ENCODE results near the gene HIF1AN. TPM values are rescaled to one million over a fixed set of nuclear protein-coding genes. Genes with fewer than 3 reads are reported as not detected.
A peak's percentile ranks its signal among the peaks of the same experiment; 100 is the strongest.

Gene HIF1AN
- total and polyA plus RNA-seq, 2 donors from 2014 or later = 10.9 to 40.6 TPM

DNA sequence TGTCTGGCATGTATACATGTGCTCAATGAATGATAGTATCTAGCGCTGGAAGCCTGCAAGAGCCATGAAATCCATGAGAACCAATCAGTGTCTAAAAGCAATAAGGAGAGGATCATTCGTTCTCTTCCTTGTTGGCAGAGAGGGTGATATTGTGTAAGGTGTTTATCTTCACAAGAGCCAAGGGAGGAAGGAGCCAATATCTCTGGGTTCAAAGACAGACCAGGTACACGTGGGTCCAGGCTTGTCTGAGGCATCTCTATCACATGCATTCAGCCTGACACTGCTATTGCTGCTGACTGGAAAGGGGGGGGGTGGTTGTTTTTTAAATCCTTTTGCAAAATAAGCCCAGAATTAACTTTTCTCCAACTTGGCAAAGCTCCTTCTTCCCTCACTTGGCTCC is 20.1 kb upstream of the HIF1AN start:
- Histone ChIP-seq H3K4me1 (ENCODE audit: control insufficient read depth in 2 of 3, insufficient read depth in 2 of 3, low read depth in 1 of 3, low read length in 3 of 3) (peaks cover 0 to 6% (median 0%) of the 10 kb centered on the region in 3 donors), H3K27ac (ENCODE audit: low read depth in 2 of 2, low read length in 2 of 2) (no peak overlapping the region), H3K9ac (ENCODE audit: low read length in 3 of 3) (no peak overlapping the region), H3K9me3 (ENCODE audit: control insufficient read depth in 2 of 3, insufficient read depth in 1 of 3, low read length in 3 of 3) (no peaks in the 10 kb centered on the region), H3K4me3 (ENCODE audit: low read length in 3 of 3) (no peak overlapping the region), H3K36me3 (ENCODE audit: control insufficient read depth in 2 of 3, insufficient read depth in 3 of 3, low read length in 3 of 3) (peaks cover 0 to 4% (median 0%) of the 10 kb centered on the region in 3 donors), H3K27me3 (ENCODE audit: control insufficient read depth, insufficient read depth, low read length) (no peaks in the 10 kb centered on the region)
- DNase-seq (no peak), FAIRE-seq (no peak)
- TF ChIP-seq, protein P1, sequence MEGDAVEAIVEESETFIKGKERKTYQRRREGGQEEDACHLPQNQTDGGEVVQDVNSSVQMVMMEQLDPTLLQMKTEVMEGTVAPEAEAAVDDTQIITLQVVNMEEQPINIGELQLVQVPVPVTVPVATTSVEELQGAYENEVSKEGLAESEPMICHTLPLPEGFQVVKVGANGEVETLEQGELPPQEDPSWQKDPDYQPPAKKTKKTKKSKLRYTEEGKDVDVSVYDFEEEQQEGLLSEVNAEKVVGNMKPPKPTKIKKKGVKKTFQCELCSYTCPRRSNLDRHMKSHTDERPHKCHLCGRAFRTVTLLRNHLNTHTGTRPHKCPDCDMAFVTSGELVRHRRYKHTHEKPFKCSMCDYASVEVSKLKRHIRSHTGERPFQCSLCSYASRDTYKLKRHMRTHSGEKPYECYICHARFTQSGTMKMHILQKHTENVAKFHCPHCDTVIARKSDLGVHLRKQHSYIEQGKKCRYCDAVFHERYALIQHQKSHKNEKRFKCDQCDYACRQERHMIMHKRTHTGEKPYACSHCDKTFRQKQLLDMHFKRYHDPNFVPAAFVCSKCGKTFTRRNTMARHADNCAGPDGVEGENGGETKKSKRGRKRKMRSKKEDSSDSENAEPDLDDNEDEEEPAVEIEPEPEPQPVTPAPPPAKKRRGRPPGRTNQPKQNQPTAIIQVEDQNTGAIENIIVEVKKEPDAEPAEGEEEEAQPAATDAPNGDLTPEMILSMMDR (IDR thresholded peaks at IDR 0.05; ENCODE audit: borderline replicate concordance, extremely low read depth, insufficient read depth) = no peak
- intact Hi-C loops (cut with DNase I) = no loop called here

- Histone ChIP-seq H3K36me3 (ENCODE audit: control insufficient read depth in 2 of 3, insufficient read depth in 3 of 3, low read length in 3 of 3) (peaks cover 0 to 4% (median 0%) of the 10 kb centered on the region in 3 donors), H3K9ac (ENCODE audit: low read length in 3 of 3) (no peak overlapping the region), H3K9me3 (ENCODE audit: control insufficient read depth in 2 of 3, insufficient read depth in 1 of 3, low read length in 3 of 3) (no peaks in the 10 kb centered on the region), H3K4me3 (ENCODE audit: low read length in 3 of 3) (no peak overlapping the region), H3K27me3 (ENCODE audit: control insufficient read depth, insufficient read depth, low read length) (no peaks in the 10 kb centered on the region), H3K4me1 (ENCODE audit: control insufficient read depth in 2 of 3, insufficient read depth in 2 of 3, low read depth in 1 of 3, low read length in 3 of 3) (peaks cover 0 to 2% (median 0%) of the 10 kb centered on the region in 3 donors), H3K27ac (ENCODE audit: low read depth in 2 of 2, low read length in 2 of 2) (no peak overlapping the region)
- intact Hi-C loops (cut with DNase I) = no loop called here
- DNase-seq (no peak), FAIRE-seq (no peak)
- TF ChIP-seq, protein P1 (IDR thresholded peaks at IDR 0.05; ENCODE audit: borderline replicate concordance, extremely low read depth, insufficient read depth) = no peak
These were observed 18.9 kb upstream of the HIF1AN start for GRCh38 chr10:100516847-100517246.

GRCh38 chr10:100518761-100519241 is 16.9 kb upstream of the HIF1AN start:
- Histone ChIP-seq H3K36me3 (ENCODE audit: control insufficient read depth in 2 of 3, insufficient read depth in 3 of 3, low read length in 3 of 3) (peaks cover 0 to 4% (median 4%) of the 10 kb centered on the region in 3 donors), H3K9me3 (ENCODE audit: control insufficient read depth in 2 of 3, insufficient read depth in 1 of 3, low read length in 3 of 3) (no peaks in the 10 kb centered on the region), H3K4me3 (ENCODE audit: low read length in 3 of 3) (peak overlapping the region in 2 of 3 donors; percentile 62 to 64), H3K4me1 (ENCODE audit: control insufficient read depth in 2 of 3, insufficient read depth in 2 of 3, low read depth in 1 of 3, low read length in 3 of 3) (peaks cover 0 to 2% (median 0%) of the 10 kb centered on the region in 3 donors), H3K27me3 (ENCODE audit: control insufficient read depth, insufficient read depth, low read length) (no peaks in the 10 kb centered on the region), H3K9ac (ENCODE audit: low read length in 3 of 3) (peak overlapping the region in 1 of 3 donors; percentile 38), H3K27ac (ENCODE audit: low read depth in 2 of 2, low read length in 2 of 2) (no peak overlapping the region)
- TF ChIP-seq, protein P1 (IDR thresholded peaks at IDR 0.05; ENCODE audit: borderline replicate concordance, extremely low read depth, insufficient read depth) = peak; percentile 78
- peak in 4 of 5 donors; percentile 54 to 89 (median 83) for DNase-seq
- intact Hi-C loops (cut with DNase I) = no loop called here
- FAIRE-seq = peak; percentile 44
